Heart right ventricle (tissue), 16 donors: ENCODE data around the gene MYH9. TPM values are rescaled to one million over a fixed set of nuclear protein-coding genes. Genes with fewer than 3 reads are reported as not detected.

Experiments
- ATAC-seq, 8 donors: fragments of 200-7000 bp; cut with Tn5 transposase; one replicate each; pipeline ENCODE4 v1.9.1; 2020; ENCODE audit warnings: mild to moderate bottlenecking in 8 of 8, moderate library complexity in 8 of 8, moderate number of reproducible peaks in 1 of 8
- DNase-seq, 2 donors: peaks; one replicate each; pipeline ENCODE4 v3.0.0-alpha.2; 2020
- H3K27ac ChIP-seq, 10 donors: fragments of 200-600 bp; sonication (generic) in 2 of 10; one replicate each; pipeline versions ENCODE4 v1.5.0 to v1.8.0; 2020 to 2022; ENCODE audit warnings: mild to moderate bottlenecking in 3 of 10
- H3K27me3 ChIP-seq, 7 donors: fragments of 200-600 bp; one replicate each; pipeline ENCODE4 v1.8.0; 2021 to 2022; ENCODE audit warnings: mild to moderate bottlenecking in 2 of 7
- H3K36me3 ChIP-seq, 9 donors: fragments of 200-600 bp; sonication (generic) in 1 of 9; one replicate each; pipeline versions ENCODE4 v1.5.0 to v1.8.0; 2020 to 2022; ENCODE audit warnings: mild to moderate bottlenecking in 2 of 9
- H3K4me1 ChIP-seq, 9 donors: fragments of 200-600 bp; sonication (generic) in 1 of 9; one replicate each; pipeline versions ENCODE4 v1.5.0 to v1.8.0; 2020 to 2022; ENCODE audit warnings: mild to moderate bottlenecking in 4 of 9
- H3K4me3 ChIP-seq, 10 donors: fragments of 200-600 bp; sonication (generic) in 2 of 10; one replicate each; pipeline versions ENCODE4 v1.5.0 to v1.8.0; 2020 to 2022; ENCODE audit warnings: mild to moderate bottlenecking in 7 of 10, moderate library complexity in 2 of 10
- H3K9me3 ChIP-seq, 11 donors: fragments of 200-600 bp in 10 of 11; sonication (generic) in 2 of 11; one replicate each; pipeline versions ENCODE4 v1.5.0 to v1.8.0; 2013 to 2022; ENCODE audit warnings: mild to moderate bottlenecking in 2 of 11, control low read depth in 1 of 11, moderate library complexity in 1 of 11
- WGBS, 2 donors: extraction: QIAGEN DNeasy Blood & Tissue Kit; methylation state at CpG; one replicate each; pipeline ENCODE4 v1.1.7; 2013; ENCODE audit warnings: inconsistent platforms in 1 of 2; 5-methylcytosine and 5-hydroxymethylcytosine counted together
- intact Hi-C, 10 donors: fragments of 100-400 bp; cut with DNase I; formaldehyde crosslinking; loops; one replicate each; pipeline versions ENCODE4 v1.11.1 to v1.14.2; 2022
- polyA plus RNA-seq, 2 donors: library from polyadenylated mRNA; stranded (reverse); fragments of 200-250 nt; gene quantifications; one replicate each; pipeline ENCODE4 v1.2.3, GENCODE V29; 2013
- total RNA-seq, 10 donors: library from RNA; stranded (reverse); fragmentation: NEBNext Ultra II Directional in 3 of 10; extraction: Animal tissue kit (Norgen Biotek cat#: 25700) in 3 of 10; gene quantifications; one replicate each; pipeline versions ENCODE4 v1.2.1 to v1.2.4, GENCODE V29; 2021 to 2023
- TF ChIP-seq, protein P1 (sequence below), 9 donors: fragments of 200-600 bp; sonication (generic) in 2 of 9; IDR thresholded peaks; one replicate each; pipeline versions ENCODE4 v1.5.0 to v1.8.0; 2021 to 2022; ENCODE audit warnings: antibody characterized with exemption in 9 of 9, mild to moderate bottlenecking in 5 of 9, moderate library complexity in 1 of 9
- donor health status: Arrhythmogenic right ventricular cardiomyopathy.
- donor health status: ischemic (EF 13 %, LVEDD 7.1; RV severe dilation, severe dysfunction).
- donor health status: healthy with polysubstance abuse.
- donor health status: DM: no; HTN: yes; CAD: no.
- donor health status: DM: no; HTN: no; CAD: no.
- donor health status: ischemic (EF 25% LVEDD 6.9; RV normal size, moderate dysfunction).
- donor health status: ischemic (EF 25% LVEDD 5.7; RV mildly dilated, moderate dysfunction).
- donor health status: healthy.
- donor health status: DM: yes; HTN: yes; CAD: no.
- donor health status: Ischemic cardiomyopathy.
- donor health status: ischemic (EF 35%, LVEDD 5.7; RV mildly dilated, moderate dysfunction).
- donor health status: nonischemic (EF 11% LVEDD 7.7; RV severe dilation, severe dysfunction).
- donor health status: DM: yes; HTN: yes; CAD: no.
- donor health status: PGD.
- donor health status: ischemic (EF 29% LVEDD 5.4; RV normal size, mild dysfunction).
- donor health status: nonischemic (EF 23%, LVEDD 6.1; RV moderate dilation, normal function).

The MYH9 gene
- total and polyA plus RNA-seq, 12 donors: 132 to 345 (median 189) TPM

DNA sequence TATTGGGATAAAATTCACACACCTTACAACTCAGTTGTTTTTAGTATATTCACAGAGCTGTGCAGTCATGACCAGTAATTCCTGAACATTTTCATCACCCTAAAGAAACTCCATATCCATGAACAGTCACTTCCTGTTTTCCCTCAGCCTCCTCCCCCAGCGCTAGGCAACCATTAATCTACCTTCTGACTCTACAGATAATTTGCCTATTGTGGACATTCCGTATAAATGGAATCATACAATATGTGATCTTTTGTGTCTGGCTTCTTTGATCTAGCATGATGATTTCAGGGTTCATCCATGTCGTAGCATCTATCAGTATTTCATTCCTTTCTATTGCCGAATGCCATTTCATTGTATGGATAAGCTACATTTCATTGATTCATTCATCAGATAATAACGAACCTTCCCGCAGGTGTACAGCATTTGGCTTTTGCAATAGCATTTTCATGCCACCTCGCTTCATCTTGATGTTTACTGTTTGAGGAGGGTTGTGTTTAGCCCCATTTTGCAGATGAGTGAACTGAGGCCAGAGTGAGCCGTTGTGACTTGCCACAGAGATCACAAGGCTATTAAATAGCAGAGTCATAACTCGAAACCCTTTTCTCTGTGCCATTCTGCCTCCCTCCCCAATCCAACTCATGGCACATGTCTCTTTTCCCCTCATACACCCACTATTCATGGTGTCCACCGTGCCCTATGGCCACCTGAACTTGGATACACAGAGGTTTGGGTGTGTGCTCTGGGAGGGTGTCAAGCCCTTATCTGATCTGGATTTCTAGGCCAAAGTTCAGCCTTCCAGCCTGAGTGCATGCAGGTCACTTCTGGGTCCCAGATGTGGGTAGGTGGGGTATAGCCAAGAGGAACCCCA is 11.1 kb upstream of the MYH9 start:
- ATAC-seq: peak in 2 of 8 donors; percentile 17 to 26
- H3K27me3 ChIP-seq: no peaks in the 10 kb centered on the region
- H3K27ac ChIP-seq: peak overlapping the region in 1 of 10 donors; percentile 35

DNA sequence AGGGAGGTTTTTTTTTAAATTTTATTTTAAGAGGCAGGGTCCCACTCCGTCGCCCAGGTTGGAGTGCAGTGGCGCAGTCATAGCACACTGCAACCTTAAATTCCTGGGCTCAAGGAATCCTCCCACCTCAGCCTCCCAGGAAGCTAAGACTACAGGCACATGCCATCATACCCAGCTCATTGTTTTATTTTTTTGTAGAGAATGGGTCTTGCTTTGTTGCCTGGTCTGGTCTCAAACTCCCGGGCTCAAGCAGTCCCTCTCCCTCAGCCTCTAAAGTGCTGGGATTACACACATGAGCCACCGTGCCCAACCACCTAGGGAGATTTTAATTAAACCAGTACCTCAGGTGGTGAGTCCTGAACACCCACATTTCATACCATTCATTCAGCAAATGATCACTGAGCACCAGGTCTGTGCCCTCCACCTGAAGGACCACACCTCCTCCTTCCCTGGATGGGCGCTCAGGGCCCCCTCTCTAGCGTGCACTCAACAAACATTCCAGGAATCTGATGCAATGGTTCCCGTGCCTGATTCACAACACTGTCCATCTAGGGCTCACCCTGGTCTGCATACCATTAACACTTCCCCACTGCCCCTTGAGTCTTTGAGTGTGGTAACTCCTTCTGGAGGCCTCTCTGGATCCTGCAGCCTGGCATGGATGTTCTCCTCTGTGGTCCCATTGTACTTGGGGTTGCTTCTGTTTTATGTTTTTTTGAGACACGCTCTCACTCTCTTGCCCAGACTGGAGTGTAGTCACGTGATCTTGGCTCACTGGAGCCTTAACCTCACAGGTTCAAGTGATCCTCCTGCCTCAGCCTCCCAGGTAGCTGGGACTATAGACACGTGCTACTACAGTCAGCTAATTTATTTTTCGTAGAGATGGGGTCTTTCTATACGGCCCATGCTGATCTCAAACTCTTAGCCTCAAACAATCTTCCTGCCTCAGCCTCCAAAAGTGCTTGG is 9.6 kb upstream of the MYH9 start:
- H3K27me3 ChIP-seq: no peaks in the 10 kb centered on the region
- H3K36me3 ChIP-seq: no peaks in the 10 kb centered on the region
- H3K27ac ChIP-seq: peak overlapping the region in 1 of 10 donors; percentile 31
- ATAC-seq: no peak
- no peaks in the 10 kb centered on the region for H3K9me3 ChIP-seq
- TF ChIP-seq, protein P1, sequence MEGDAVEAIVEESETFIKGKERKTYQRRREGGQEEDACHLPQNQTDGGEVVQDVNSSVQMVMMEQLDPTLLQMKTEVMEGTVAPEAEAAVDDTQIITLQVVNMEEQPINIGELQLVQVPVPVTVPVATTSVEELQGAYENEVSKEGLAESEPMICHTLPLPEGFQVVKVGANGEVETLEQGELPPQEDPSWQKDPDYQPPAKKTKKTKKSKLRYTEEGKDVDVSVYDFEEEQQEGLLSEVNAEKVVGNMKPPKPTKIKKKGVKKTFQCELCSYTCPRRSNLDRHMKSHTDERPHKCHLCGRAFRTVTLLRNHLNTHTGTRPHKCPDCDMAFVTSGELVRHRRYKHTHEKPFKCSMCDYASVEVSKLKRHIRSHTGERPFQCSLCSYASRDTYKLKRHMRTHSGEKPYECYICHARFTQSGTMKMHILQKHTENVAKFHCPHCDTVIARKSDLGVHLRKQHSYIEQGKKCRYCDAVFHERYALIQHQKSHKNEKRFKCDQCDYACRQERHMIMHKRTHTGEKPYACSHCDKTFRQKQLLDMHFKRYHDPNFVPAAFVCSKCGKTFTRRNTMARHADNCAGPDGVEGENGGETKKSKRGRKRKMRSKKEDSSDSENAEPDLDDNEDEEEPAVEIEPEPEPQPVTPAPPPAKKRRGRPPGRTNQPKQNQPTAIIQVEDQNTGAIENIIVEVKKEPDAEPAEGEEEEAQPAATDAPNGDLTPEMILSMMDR (IDR thresholded peaks at IDR 0.05): no peak
- H3K4me1 ChIP-seq: peaks cover 0 to 58% (median 5%) of the 10 kb centered on the region in 9 donors
- 88 to 90% methylated on average over 13 of the region's 13 CpGs for WGBS, 2 donors
- no peak for DNase-seq
- no peak overlapping the region for H3K4me3 ChIP-seq
- intact Hi-C loops: loop anchor here in 4 of 10 donors (5.0 to 10.0 kb wide), 2 partner anchors 47 to 50 kb away; no protein-coding TSS in a partner anchor

More for the DNA sequence above, 11.1 kb upstream of the MYH9 start:
- intact Hi-C loops: loop anchor here in 4 of 10 donors (5.0 to 10.0 kb wide), 2 partner anchors 46 to 48 kb away; no protein-coding TSS in a partner anchor
- WGBS, 2 donors: 87 to 89% methylated on average over 10 of the region's 10 CpGs
- no peak for DNase-seq
- Histone ChIP-seq H3K4me1 (peaks cover 0 to 60% (median 5%) of the 10 kb centered on the region in 9 donors), H3K36me3 (no peaks in the 10 kb centered on the region), H3K4me3 (no peak overlapping the region), H3K9me3 (no peaks in the 10 kb centered on the region)
- TF ChIP-seq, protein P1 (IDR thresholded peaks at IDR 0.05): no peak

DNA sequence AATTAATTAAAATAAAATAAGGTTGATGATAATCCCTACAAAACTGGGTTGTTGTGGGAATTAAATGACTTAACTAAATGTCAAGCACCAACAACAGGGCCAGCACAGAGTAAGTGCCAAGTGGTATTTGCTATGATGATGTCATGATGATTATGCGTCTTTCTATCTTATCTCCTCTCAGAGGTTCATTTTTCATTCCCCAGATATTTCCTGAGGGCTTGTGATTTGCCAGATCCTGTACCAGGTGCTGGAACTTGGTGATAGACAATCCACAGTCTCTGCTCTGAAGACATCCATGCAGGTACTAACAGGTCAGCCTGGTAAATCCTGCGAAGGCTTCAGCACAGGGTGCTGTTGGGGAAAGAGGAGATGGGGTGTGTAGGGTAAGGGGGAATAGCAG is 8.1 kb upstream of the MYH9 start:
- 52 to 57% methylated on average over 2 of the region's 2 CpGs for WGBS, 2 donors
- peak; percentile 20 to 76 (median 44) for ATAC-seq
- intact Hi-C loops: loop anchor here in 4 of 10 donors (5.0 to 10.0 kb wide), 2 partner anchors 49 to 51 kb away; no protein-coding TSS in a partner anchor

More for the DNA sequence above, 8.1 kb upstream of the MYH9 start:
- TF ChIP-seq, protein P1 (IDR thresholded peaks at IDR 0.05): no peak
- Histone ChIP-seq H3K27ac (peak overlapping the region in 5 of 10 donors; percentile 18 to 61 (median 43)), H3K4me3 (no peak overlapping the region), H3K9me3 (no peaks in the 10 kb centered on the region), H3K27me3 (no peaks in the 10 kb centered on the region), H3K4me1 (peaks cover 0 to 64% (median 12%) of the 10 kb centered on the region in 9 donors), H3K36me3 (no peaks in the 10 kb centered on the region)
- no peak for DNase-seq
